ENCODE results near the gene PTPN1.

The PTPN1 gene

DNA sequence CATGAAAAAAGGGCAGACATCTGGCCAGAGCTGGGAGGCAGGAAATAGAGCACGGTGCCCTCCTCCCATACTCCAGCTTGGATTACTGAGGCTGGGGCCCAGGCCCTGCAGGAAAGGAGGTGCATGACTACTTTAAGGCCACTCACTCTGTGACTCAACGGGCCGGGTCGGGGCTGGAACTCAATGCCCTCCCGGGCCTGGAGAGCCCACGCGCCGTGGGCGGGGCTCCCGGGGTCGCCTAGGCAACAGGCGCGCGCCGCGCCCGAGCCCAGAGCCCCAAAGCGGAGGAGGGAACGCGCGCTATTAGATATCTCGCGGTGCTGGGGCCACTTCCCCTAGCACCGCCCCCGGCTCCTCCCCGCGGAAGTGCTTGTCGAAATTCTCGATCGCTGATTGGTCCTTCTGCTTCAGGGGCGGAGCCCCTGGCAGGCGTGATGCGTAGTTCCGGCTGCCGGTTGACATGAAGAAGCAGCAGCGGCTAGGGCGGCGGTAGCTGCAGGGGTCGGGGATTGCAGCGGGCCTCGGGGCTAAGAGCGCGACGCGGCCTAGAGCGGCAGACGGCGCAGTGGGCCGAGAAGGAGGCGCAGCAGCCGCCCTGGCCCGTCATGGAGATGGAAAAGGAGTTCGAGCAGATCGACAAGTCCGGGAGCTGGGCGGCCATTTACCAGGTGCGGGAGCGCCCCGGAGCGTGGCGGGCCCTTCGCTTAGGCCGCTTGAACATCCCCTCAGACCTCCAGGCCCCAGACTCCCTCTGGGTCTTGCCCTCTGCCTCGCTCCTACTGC is at the start of gene PTPN1:
Gene PTPN1, plus strand, starts transcription at position 461 of the 783 bp plus-strand sequence. Its CDS starts 145 bp downstream, at position 606.
- DNase-seq (ENCODE audit: low read depth) = peak; percentile 94
- TF ChIP-seq CTCF (IDR thresholded peaks at IDR 0.05; ENCODE audit: control insufficient read depth, extremely low read depth, insufficient read depth) = no peak
- H3K4me3 ChIP-seq (ENCODE audit: low read depth, low read length) = peak within 1 kb of the TSS; percentile 94

GRCh38 chr20:50460608-50461267 is 49.4 kb upstream of the PTPN1 start:
- TF ChIP-seq CTCF (IDR thresholded peaks at IDR 0.05; ENCODE audit: control insufficient read depth, extremely low read depth, insufficient read depth) = peak; percentile 87
- no peak overlapping the region for H3K4me3 ChIP-seq (ENCODE audit: low read depth, low read length)
- peak; percentile 35 for DNase-seq (ENCODE audit: low read depth)

GRCh38 chr20:50462093-50462690 is 48.0 kb upstream of the PTPN1 start:
- TF ChIP-seq CTCF (IDR thresholded peaks at IDR 0.05; ENCODE audit: control insufficient read depth, extremely low read depth, insufficient read depth) = no peak
- no peak for DNase-seq (ENCODE audit: low read depth)
- H3K4me3 ChIP-seq (ENCODE audit: low read depth, low read length) = no peak overlapping the region

DNA sequence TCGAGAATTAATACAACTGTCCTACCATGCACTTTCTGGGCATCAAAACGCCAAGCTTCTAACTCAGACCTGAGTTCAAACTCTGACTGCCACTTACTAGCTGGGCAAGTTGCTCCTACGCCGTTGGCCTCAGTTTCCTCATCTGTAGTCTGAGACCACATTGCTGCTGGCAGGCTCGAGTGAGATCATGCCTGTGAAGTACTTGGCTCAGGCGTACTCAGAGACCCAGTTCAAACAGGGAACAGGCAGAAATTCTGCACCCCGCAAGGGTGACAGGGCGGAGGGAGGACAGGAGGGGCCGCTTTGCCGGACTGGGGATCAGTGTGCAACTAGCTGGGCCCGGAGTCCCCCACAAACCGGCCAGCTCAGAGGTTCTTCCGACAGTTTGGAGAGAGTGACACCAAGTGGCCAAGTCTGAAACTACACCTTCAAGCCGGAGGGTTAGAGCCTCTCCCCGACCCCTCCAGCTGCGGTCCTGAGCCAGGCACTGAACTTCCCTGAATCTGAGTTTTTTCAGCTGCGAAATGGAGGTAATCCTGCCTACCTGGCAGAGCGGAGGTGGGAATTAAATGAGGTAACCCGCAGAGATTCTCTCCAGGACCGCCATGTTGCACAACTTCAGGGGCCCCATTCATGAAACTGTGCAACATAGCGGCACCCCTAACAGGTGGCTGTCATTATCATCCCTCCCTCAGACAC is 46.0 kb upstream of the PTPN1 start:
- peak; percentile 56 for TF ChIP-seq CTCF (IDR thresholded peaks at IDR 0.05; ENCODE audit: control insufficient read depth, extremely low read depth, insufficient read depth)
- DNase-seq (ENCODE audit: low read depth) = no peak
- H3K4me3 ChIP-seq (ENCODE audit: low read depth, low read length) = peak overlapping the region; percentile 17; the same call in 1 of the 2 replicates

- TF ChIP-seq CTCF (IDR thresholded peaks at IDR 0.05; ENCODE audit: control insufficient read depth, extremely low read depth, insufficient read depth) = no peak
- no peak for DNase-seq (ENCODE audit: low read depth)
- no peak overlapping the region for H3K4me3 ChIP-seq (ENCODE audit: low read depth, low read length)
These were observed 45.2 kb upstream of the PTPN1 start for GRCh38 chr20:50464725-50465650.

- no peak for DNase-seq (ENCODE audit: low read depth)
- H3K4me3 ChIP-seq (ENCODE audit: low read depth, low read length) = no peak overlapping the region
- no peak for TF ChIP-seq CTCF (IDR thresholded peaks at IDR 0.05; ENCODE audit: control insufficient read depth, extremely low read depth, insufficient read depth)
These were observed 43.0 kb upstream of the PTPN1 start for GRCh38 chr20:50467174-50467573.

Data from LNCaP clone FGC (cell line).